Left ventricle myocardium inferior (tissue), 1 donor: ENCODE measurements around the gene MN1. TPM values are rescaled to one million over a fixed set of nuclear protein-coding genes. Genes with fewer than 3 reads are reported as not detected.

Source experiments
- DNase-seq: peaks from one replicate; pipeline ENCODE4 v3.0.0-alpha.2; 2020
- H3K27ac ChIP-seq: fragments of 200-600 bp; replicated peaks from 2 replicates; pipeline ENCODE4 v1.8.0; 2021
- H3K27me3 ChIP-seq: fragments of 200-600 bp; 2 replicates; pipeline ENCODE4 v1.8.0; 2021; ENCODE audit warnings: low read depth
- H3K36me3 ChIP-seq: fragments of 200-600 bp; 2 replicates; pipeline ENCODE4 v1.8.0; 2021
- H3K4me1 ChIP-seq: fragments of 200-600 bp; 2 replicates; pipeline ENCODE4 v1.8.0; 2021
- H3K4me3 ChIP-seq: fragments of 200-600 bp; 2 replicates; pipeline ENCODE4 v1.8.0; 2021; ENCODE audit warnings: mild to moderate bottlenecking, moderate library complexity
- H3K9me3 ChIP-seq: fragments of 200-600 bp; replicated peaks from 2 replicates; pipeline ENCODE4 v1.8.0; 2021
- CTCF ChIP-seq: fragments of 200-600 bp; IDR thresholded peaks from 2 replicates; pipeline ENCODE4 v1.8.0; 2021; ENCODE audit warnings: antibody characterized with exemption, mild to moderate bottlenecking, borderline replicate concordance
- intact Hi-C: fragments of 100-400 bp; cut with micrococcal nuclease; formaldehyde crosslinking; loops from one replicate; pipeline ENCODE4 v1.11.0; 2022
- total RNA-seq: library from RNA; stranded (reverse); fragmentation: NEBNext Ultra II Directional; extraction: Animal tissue kit (Norgen Biotek cat#: 25700); gene quantifications from one replicate; pipeline ENCODE4 v1.2.1, GENCODE V29; 2021
- donor health status: DM: no; HTN: yes; CAD: no; lungs with severe emphysema.

Gene MN1
- total RNA-seq, 1 donor from 2014 or later, result 7.7 TPM

DNA sequence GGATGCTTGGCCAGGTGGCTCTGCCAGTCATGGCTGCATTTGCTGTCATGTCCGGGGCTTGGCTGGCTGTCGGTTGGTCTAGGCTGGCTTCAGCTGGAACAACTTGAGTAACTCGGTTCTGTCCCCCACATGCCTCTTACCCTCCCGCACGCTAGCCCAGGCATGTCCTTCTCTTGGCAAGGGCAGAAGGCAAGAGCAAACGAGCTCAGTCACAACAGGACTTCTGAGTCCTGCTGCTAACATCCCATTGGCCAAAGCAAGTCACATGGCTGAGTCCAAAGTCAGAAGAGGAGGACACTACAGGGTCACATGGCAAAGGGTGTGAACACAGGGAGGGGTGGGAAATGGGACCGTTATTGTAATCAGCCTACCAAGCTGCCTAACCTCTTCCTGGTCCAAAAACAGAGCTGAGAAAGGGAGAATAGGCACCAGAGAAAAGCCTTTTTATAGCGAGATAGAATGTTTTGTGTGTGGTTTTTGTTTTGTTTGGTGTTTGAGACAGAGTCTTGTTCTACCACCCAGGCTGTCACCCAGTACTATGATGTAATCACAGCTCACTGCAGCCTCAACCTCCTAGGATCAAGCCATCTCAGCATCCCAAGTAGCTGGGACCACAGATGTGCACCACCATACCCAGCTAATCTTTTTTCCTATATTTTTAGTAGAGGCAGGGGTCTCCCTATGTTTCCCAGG is 81.9 kb downstream of the MN1 start:
- Histone ChIP-seq H3K27me3 (peaks cover 16% of the 10 kb centered on the region), H3K4me1 (peaks cover 29% of the 10 kb centered on the region), H3K36me3 (no peaks in the 10 kb centered on the region), H3K9me3 (peaks cover 6% of the 10 kb centered on the region), H3K4me3 (no peak overlapping the region), H3K27ac (peak overlapping the region; percentile 79)
- TF ChIP-seq CTCF, result no peak
- intact Hi-C loops, result no loop called here
- no peak for DNase-seq

DNA sequence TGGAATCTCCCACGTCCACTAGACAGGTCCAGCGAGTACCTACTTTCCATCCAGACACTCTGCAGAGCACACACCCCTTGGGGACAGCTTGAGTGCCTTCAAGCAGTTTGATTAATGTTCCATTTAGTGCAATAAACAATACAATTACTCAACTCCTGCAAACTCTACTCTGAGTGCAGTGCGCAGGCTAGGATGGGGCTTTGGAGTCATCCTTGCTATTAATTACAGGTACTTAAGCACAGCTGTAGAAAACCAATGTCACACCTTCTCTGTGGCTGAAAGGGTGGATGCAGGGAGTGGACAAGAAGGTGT is 82.6 kb downstream of the MN1 start:
- no peak for TF ChIP-seq CTCF
- H3K27ac ChIP-seq, result peak overlapping the region; percentile 79
- intact Hi-C loops, result no loop called here

DNA sequence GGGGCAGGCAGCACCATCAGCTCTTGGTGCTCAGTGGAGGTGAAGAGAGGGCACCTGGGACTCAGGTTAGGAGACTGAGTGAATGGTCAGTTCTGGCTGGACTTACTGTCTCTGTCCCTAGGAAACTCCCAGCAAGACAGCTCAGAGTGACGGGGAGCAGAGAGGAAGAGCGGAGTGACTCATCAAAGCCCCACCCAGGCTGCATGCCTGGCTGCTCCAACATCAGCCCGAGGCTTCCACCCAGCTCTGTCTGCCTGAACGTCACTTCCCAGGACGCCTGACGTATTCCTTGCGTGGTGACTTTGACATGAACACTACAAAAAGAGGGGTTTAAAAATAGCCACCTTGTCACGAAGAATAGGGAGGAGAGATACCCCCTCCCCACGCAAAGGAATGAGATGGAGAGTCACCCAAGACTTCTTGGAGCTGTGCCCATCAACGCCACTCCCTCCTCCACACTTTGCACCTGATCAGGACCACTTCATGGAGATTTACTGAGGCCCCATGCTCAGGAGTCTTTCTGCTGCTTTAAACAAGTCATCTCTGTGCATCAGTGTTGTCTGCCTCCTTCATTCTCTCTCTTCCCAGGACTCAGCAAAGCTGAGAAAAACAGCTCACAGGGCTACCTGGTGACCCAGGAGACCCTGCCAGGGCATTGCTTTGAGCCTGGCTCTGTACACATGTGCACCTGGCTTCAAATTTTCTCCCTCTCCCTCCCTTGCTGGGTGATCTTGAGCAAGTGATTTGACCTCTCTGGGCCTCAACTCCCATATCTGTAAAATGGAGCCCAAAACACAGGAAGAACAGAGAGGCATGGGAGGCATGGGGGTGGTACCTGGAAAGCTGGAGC is 83.1 kb downstream of the MN1 start:
- intact Hi-C loops, result no loop called here
- no peaks in the 10 kb centered on the region for H3K36me3 ChIP-seq
- peaks cover 16% of the 10 kb centered on the region for H3K27me3 ChIP-seq
- TF ChIP-seq CTCF, result no peak
- DNase-seq, result peak; percentile 70
- peaks cover 6% of the 10 kb centered on the region for H3K9me3 ChIP-seq
- peaks cover 25% of the 10 kb centered on the region for H3K4me1 ChIP-seq
- H3K27ac ChIP-seq, result peak overlapping the region; percentile 79
- peak overlapping the region; percentile 18 for H3K4me3 ChIP-seq

More for the DNA sequence above, 82.6 kb downstream of the MN1 start:
- peaks cover 16% of the 10 kb centered on the region for H3K27me3 ChIP-seq
- H3K4me1 ChIP-seq, result peaks cover 25% of the 10 kb centered on the region
- H3K4me3 ChIP-seq, result no peak overlapping the region
- no peak for DNase-seq
- no peaks in the 10 kb centered on the region for H3K36me3 ChIP-seq
- peaks cover 6% of the 10 kb centered on the region for H3K9me3 ChIP-seq

DNA sequence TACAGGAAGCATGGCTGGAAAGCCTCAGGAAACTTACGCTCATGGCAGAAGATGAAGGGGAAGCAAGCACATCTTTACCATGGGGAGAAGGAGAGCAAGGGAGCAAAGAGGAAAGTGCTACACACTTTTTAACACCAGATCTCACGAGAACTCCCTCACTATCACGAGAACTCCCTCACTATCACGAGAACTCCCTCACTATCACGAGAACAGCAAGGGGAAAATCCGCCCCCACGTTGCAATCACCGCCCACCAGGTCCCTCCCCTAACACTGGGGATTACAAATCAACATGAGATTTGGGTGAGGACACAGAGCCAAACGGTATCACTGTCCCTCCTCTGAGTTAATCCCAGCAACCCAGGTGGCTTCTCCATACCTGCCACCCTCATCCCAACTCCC is 84.5 kb downstream of the MN1 start:
- Histone ChIP-seq H3K9me3 (peaks cover 6% of the 10 kb centered on the region), H3K27ac (no peak overlapping the region), H3K4me3 (no peak overlapping the region), H3K4me1 (peaks cover 25% of the 10 kb centered on the region), H3K36me3 (no peaks in the 10 kb centered on the region), H3K27me3 (peaks cover 16% of the 10 kb centered on the region)
- no peak for DNase-seq
- intact Hi-C loops, result no loop called here
- TF ChIP-seq CTCF, result no peak

- DNase-seq, result no peak
- peaks cover 25% of the 10 kb centered on the region for H3K4me1 ChIP-seq
- H3K9me3 ChIP-seq, result peaks cover 6% of the 10 kb centered on the region
- H3K27me3 ChIP-seq, result peaks cover 16% of the 10 kb centered on the region
- intact Hi-C loops, result no loop called here
- H3K36me3 ChIP-seq, result no peaks in the 10 kb centered on the region
- H3K27ac ChIP-seq, result no peak overlapping the region
- H3K4me3 ChIP-seq, result no peak overlapping the region
- no peak for TF ChIP-seq CTCF
Measured at GRCh38 chr22:27716074-27716473, 85.5 kb downstream of the MN1 start.
